ENCODE data around the gene SAPCD2. TPM values are rescaled to one million over a fixed set of nuclear protein-coding genes. Genes with fewer than 3 reads are reported as not detected.

Gene SAPCD2
- total and polyA plus RNA-seq, 9 of the 15 experiments (the other 6 are each of a cell fraction or from before 2014, with no cell fraction given): 3.4 to 91.8 (median 18.8) TPM

- TF ChIP-seq TEAD4 (IDR thresholded peaks at IDR 0.05; ENCODE audit: low read length) (no peak), TEAD4 (CRISPR knock-in tag; IDR thresholded peaks at IDR 0.05; ENCODE audit: borderline replicate concordance) (peak; percentile 42; the same call in 1 of the 2 replicates), MYC (IDR thresholded peaks at IDR 0.05; ENCODE audit: low read depth, low read length) (no peak; the same call in 1 of the 2 replicates), MYC (CRISPR knock-in tag; IDR thresholded peaks at IDR 0.05; ENCODE audit: borderline replicate concordance, low read depth) (no peak), WHSC1 (IDR thresholded peaks at IDR 0.05; ENCODE audit: low read length) (no peak), ZBTB43 (CRISPR knock-in tag; IDR thresholded peaks at IDR 0.05) (no peak), ZNF384 (IDR thresholded peaks at IDR 0.05; ENCODE audit: low read depth, low read length) (no peak), MTA1 (IDR thresholded peaks at IDR 0.05; ENCODE audit: borderline replicate concordance) (no peak), ZNF280B (CRISPR knock-in tag; IDR thresholded peaks at IDR 0.05) (no peak), RHOXF2B (CRISPR knock-in tag; conservative IDR thresholded peaks at IDR 0.05) (no peak), ZKSCAN1 (IDR thresholded peaks at IDR 0.05; ENCODE audit: low read depth, low read length) (no peak), FOXK1 (CRISPR knock-in tag; IDR thresholded peaks at IDR 0.05; ENCODE audit: borderline replicate concordance) (no peak), PHF20 (IDR thresholded peaks at IDR 0.05; ENCODE audit: partially characterized antibody) (no peak), FOXM1 (IDR thresholded peaks at IDR 0.05; ENCODE audit: low read depth) (no peak), FOXM1 (CRISPR knock-in tag; IDR thresholded peaks at IDR 0.05; ENCODE audit: low read depth) (no peak), BRF1 (IDR thresholded peaks at IDR 0.05; ENCODE audit: borderline replicate concordance, extremely low read depth, insufficient read length) (no peak), BRF2 (IDR thresholded peaks at IDR 0.05; ENCODE audit: borderline replicate concordance, insufficient read depth, insufficient read length) (no peak), MTA3 (IDR thresholded peaks at IDR 0.05; ENCODE audit: borderline replicate concordance) (no peak), ID3 (CRISPR knock-in tag; IDR thresholded peaks at IDR 0.05) (no peak), ID3 (tag; IDR thresholded peaks at IDR 0.05) (no peak), ZKSCAN8 (CRISPR knock-in tag; IDR thresholded peaks at IDR 0.05) (no peak), TCF7 (IDR thresholded peaks at IDR 0.05; ENCODE audit: borderline replicate concordance) (no peak), U2AF2 (optimal IDR thresholded peaks at IDR 0.05; ENCODE audit: low read depth, low read length) (no peak), ZNF561 (CRISPR knock-in tag; conservative IDR thresholded peaks at IDR 0.05) (no peak)
These were observed 41.9 kb downstream of the SAPCD2 start (continued) for GRCh38 chr9:137028263-137029057.

Data from K562 (cell line).